Fibroblast of skin of left quadriceps (primary cell): ENCODE data around the gene CFAP97.
"Not testable (repeated sequence)": the region's sequence is repeated elsewhere in the genome, so short reads cannot be mapped to it uniquely, and the experiment has no call there.

Experiments
- DNase-seq, 2 experiments: peaks; one replicate each; pipeline ENCODE4 v3.0.0-alpha.2; 2013; ENCODE audit warnings: low read depth in 2 of 2

CFAP97 gene

DNA sequence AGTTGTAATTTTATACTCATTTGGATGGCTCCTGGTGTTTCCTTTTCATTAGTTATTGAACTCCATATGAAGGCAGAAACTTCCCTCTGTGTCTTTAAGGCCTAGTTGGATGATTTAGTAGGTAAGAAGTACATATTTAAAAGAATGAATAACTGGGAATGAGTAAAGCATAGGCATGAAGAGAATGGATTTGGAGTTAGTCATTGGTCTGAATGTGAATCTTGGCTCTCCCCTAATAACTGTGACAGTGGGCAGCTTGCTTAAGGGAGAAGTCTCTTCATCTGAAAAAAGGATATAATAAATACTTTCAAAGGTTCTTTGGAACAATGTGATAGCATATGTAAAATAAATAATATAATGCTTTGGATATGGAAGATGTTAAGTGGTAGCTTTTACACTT, 18.8 kb upstream of the CFAP97 start:
- DNase-seq: no peak

DNA sequence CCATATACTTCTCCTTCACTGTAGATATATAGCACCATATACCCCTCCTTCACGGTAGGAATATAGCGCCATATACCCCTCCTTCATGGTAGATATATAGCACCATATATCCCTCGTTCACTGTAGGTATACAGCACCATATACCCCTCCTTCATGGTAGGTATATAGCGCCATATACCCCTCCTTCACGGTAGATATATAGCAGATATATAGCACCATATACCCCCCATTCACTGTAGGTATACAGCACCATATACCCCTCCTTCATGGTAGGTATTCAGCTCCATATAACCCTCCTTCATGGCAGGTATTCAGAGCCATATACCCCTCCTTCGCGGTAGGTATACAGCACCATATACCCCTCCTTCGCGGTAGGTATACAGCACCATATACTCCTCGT, 18.1 kb upstream of the CFAP97 start:
- DNase-seq: no peak

DNA sequence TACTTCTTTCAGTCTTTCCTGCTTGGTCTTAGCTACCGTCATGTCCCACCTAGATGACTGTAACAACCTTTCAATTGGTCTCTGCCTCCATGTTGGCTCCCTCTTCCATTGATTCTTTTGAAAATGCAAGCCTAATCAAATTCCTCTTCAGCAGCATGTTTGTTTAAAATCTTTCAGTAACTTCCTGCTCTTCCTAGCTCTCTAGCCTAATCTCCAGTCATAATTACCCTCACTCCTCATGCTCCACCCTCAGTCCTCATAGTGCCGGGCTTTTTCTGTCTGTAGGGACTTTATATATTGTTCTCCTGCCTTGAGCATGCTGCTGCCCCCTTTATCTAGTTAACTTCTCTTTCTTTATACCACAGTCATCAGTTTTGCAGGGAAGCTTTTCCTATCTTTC, 17.7 kb upstream of the CFAP97 start:
- DNase-seq: no peak

DNA sequence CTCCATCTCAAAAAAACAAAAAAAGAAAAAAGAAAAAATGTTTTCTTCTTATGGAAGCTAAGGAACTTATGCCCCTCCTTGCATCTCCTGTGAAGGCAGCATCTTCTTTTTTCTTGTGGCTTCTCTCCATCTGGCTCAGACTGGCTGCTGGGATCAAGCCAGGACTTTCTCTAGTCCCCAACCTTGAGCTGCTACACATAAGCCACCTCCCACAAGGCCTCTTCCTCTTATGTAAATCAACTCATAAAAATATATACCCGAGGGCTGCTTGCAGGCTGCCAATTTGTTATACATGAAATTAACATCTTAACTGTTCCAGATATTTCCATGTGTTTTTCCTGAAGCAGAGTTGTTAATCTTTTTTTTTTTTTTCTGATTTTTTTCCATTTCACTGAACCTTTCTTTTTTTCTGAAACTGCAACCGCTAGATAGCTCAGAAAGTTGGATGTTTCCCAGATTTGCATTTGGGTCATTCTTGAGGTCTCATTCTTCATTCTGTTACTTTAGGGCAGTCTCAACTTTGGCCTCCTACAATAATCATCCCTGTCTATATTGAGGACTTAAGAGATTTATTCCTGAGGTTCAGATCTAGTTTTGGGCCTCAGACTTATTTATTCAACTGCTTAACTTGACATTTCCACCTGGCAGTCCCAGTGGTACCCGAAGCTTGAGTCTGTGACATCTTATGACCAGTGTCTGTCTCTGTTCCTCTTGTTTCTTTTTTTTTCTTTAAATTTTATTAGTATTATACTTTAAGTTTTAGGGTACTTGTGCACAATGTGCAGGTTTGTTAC, 15.9 kb upstream of the CFAP97 start:
- peak; percentile 82 for DNase-seq

DNA sequence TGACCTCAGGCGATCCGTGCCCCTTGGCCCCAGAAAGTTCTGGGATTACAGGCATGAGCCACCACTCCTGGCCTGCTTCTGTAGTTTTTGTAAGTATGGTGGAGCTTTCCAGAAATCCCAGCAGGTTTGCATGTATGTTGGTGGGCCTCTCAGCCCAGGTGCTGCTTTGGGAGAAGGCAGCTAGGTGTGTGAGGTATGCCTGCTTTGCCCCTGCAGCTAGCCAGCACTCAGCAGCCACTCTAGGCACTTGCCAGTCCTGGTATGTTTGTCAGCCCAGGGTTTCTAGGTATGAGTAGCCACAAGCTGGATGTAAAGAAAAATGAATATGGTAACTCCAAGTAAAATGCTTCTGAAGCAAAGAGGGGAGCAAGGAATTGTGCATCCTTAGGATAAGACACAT, 14.5 kb upstream of the CFAP97 start:
- no peak for DNase-seq

DNA sequence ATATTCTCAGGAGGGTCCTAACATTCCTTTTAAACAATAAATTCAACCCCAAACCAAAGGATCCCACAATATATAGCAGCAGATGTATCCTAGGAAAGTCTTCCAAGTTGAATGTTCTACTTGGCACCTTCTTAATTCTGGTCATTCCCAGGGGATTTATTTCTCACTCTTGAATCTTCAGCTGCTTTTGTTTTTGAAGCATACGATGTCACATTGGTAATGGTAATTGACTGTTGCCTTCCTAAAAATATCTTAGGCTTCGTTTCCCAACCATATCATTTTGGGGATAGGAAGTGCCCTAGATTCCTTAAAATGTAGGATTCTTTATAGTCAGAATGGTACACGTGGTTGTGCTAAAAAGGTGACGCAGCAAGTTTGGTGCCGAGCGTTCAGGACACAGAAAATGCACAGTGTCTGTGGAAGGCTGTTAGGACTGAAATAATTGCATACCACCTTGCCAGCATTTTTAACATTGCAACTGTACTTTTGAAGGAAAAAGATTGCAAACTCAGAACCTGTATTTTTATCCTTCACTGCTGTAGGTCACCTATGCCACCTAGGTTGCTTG, 13.7 kb upstream of the CFAP97 start:
- DNase-seq: no peak

DNA sequence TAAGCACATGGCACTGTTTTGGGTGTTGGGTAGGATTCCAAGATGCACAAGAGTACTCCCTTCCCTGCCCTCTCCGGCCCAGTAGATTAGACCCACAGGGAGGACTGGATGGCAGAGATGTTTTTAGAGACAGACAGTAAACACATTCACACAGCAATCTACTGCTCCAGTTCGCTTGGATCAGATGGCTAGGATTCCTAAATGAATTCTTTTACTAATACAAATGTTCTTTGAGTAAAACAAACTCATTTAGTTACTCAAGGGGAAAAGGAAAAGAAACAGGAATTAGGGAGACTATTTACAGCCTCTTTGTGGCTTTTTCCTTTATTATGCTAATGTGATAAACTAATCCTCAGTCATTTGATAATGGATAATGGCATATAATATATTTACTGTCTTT, 11.5 kb upstream of the CFAP97 start:
- no peak for DNase-seq

DNA sequence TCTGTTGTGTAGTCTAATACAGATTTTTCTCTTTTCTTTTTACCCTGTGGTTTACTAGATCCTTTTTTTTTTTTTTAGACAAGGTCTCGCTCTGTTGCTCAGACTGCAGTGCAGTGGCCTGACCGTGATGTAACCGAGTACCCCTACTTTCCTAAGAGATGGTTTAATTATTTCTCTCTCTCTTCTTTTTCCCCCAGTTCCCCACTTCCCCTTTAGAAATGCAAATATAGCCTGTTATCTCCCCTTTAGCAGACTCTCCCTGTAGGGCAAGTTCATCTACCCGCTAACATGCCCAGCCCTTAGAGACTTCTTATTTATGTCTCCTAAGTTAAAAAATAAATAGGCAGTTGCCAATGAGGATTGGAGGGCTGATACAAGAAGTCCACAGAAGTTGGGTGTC, 10.1 kb upstream of the CFAP97 start:
- DNase-seq: no peak

DNA sequence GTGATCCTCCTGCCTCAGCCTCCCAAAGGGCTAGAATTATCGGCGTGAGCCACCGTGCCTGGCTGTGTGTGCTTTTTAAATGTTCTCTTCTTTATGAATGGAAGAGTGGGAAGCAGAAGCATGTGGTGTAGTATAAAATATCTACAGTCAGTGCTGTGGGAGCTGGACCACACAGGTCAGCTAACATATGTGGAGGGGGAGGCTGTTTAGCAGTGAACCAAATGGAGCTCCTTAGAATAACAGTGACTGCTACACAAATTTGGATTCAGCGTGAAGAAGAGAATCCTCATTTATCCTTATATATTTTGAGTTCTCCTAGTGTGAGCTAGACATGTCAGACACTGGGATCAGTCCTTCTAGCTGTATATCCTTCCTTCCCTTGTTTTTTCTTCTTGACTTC, 8.8 kb upstream of the CFAP97 start:
- no peak for DNase-seq

DNA sequence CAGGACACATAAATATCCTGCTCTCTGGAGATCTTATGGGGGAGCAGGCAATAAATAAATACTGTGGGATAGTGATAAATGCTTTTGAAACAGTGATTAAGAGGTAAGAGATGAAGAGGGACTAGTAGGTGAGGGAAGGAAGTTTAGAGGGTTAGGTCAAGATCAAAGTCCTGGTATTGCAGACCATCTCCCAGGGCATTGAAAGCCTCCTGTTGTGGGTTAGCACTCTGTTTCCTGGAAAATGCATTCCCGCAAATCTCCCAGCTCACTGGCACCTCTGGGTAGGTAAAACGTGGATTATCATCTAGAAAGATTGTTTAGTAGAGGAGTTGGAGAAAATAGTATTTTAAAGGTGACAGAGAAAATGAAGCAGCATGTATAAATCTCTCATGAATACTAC, 7.8 kb upstream of the CFAP97 start:
- no peak for DNase-seq

DNA sequence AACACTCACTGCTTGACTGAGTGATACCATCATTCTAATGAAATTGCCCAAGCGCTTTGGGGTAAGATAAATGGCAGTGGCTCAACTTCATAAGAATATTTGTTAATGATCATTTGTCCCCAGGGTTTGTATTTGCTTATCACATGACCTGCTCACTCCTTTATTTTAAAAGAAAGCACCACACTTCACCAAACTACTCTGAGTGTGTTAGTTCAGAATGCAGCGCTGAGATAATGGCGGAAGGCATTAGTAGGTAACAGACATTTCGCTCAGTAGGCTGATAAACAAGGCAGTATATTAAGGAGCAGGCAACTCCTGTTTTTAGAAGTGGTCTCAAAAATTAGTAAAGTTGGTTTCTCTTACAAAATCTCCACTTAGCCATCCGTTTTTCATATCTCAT, 7.2 kb upstream of the CFAP97 start:
- DNase-seq: no peak

DNA sequence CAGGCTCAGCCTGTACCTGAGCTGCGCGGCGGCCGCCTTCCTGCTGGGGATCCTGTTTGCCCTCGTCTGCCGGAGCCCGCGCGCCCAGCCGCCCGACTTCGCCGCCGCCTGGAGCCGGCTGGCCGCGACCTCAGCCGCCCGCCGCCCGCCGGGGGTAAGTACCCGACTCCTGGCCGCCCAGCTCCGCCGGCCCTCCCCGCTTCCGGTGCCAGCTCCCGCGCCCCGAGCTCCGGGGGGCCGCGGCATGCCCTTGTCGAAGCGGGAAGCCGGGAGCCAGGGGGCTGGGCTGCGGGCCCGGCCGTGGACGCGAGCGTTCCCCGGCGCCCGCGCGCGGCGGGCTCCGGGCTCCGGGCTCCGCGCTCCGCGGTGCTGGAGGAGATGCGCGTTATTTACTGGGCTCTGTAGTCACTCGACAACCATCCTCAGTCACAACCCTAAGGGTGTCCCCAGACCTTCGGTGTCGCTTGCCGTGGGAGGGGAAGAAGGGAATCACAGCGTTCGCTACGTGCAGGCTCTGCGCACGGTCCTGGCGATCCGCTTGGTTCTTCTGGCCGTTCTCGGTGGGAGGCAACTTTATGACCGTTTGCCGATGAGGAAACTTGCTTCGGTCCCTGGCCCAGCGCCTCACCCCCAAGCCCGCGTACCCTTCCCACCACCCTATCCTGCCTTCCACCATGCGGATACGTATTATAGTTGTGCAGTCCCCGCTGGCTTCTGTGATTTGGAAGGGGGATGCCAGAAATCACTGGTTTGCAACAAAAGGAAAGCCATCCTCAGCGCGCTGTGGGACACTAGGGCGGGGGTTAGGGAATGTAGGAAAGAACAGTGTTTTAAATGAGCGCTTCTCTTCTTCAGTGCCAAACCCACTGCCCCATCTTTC, 6.5 kb upstream of the CFAP97 start:
- DNase-seq: no peak

DNA sequence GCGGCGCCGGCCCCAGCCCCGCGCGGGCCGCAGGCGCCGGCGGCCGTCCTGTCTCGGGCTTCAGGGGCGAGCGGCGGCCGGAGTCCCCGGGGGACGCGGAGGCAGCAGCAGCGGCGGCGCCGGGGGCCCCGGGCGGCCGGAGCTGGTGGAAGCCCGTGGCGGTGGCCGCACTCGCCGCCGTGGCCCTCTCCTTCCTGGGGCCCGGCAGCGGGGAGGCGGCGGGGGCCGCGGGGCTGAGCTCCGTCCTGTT, 6.0 kb upstream of the CFAP97 start:
- not testable (repeated sequence) for DNase-seq

DNA sequence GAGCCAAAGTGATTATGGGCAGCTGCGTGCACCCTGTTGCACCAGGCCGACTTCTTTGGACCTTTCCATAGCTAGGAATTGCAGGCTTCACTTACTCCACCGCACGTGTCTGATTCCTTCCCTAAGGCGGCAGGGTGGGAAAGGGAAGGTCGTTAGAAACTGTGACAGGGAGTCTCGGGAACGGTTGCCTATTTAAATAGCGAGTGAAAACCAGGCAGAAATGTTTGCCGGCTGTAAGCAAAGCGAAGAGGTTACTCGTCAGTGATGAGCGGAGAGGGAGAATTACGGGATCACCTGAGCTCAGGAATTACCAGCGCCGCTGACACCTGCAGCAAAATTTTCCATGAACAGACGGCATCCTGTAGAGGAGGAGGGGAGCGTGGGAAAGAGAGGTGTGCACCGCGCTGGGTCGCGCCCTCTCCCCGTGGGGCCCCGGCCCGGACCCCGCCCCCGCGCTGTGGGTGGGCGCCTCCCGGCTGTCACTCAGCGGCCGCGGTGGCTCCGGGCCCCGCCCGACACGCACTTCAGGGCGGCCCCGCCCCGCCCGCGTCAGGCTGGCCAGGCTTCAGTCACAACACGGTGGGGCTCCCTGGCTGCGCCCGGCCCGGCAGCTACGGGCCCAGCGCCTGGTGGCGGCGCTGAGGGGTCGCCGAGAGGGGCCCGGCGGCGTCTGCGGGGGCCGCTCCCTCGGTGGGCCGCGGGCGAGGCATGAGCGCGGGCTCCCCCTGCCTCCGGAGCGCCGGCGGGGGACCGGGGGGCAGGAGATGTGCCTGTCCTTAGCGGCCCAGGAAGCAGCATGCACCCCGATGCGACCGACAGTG, 5.4 kb upstream of the CFAP97 start, which contains the start of gene SNX25:
SNX25 (plus strand) TSS at position 568 of the 821 bp plus-strand sequence; CDS start at position 797, 229 bp downstream.
- DNase-seq: no peak

DNA sequence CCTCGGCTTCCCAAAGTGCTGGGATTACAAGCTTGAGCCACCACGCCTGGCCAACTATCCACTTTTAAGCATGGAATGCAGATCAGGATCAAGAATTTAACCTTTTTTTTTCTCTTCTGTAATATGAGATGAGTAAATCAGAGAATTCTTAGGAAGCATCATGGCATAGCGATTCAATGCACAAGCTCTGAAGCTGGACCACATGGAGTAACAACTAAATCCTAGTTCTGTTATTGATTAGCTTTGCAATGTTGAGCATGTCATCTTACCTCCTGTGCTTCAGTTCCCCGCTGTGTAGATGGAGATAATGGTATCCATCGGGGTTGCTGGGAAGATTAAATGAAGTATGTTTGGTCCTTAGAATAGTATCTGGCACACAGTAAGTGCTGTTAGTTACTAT, 3.7 kb upstream of the CFAP97 start:
- no peak for DNase-seq

DNA sequence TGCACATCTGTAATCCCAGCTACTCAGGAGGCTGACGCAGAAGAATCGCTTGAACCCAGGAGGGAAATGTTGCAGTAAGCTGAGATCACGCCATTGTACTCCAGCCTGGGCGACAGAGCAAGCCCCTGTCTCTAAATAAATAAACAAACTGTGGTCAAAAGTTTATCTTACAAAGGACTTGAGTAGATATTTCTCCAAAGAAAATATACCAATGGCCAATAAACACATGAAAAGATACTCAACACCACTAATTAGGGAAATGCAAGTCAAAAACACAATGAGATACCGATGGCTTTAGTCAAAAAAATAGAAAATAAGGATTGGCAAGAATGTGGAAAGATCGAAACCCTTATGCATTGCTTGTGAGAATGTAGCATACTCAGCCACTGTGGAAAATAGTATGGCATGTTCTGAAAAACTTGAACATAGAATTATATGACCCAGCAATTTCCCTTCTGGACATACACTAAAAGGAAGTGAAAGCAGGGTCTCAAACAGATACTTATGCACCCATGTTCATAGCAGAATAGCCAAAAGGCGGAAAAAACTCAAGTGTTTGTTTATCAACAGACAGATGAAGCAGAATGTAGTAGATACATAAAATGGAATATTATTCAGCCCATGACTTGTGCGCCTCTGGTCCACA, 2.0 kb upstream of the CFAP97 start:
- no peak for DNase-seq

DNA sequence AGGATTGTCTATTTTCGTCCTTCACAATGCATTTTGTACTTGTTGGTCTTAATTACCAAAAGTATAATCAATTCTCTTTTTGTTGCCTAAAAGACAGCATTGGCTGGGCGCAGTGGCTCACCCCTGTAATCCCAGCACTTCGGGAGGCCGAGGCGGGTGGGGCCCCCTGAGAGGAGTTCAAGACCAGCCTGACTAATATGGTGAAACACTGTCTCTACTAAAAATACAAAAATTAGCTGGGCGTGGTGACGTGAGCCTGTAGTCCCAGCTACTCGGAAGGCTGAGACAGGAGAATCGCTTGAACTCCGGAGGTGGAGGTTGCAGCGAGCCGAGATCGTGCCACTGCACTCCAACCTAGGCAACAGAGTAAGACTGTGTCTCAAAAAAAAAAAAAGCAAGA, 1.3 kb upstream of the CFAP97 start:
- DNase-seq: not testable (repeated sequence)

DNA sequence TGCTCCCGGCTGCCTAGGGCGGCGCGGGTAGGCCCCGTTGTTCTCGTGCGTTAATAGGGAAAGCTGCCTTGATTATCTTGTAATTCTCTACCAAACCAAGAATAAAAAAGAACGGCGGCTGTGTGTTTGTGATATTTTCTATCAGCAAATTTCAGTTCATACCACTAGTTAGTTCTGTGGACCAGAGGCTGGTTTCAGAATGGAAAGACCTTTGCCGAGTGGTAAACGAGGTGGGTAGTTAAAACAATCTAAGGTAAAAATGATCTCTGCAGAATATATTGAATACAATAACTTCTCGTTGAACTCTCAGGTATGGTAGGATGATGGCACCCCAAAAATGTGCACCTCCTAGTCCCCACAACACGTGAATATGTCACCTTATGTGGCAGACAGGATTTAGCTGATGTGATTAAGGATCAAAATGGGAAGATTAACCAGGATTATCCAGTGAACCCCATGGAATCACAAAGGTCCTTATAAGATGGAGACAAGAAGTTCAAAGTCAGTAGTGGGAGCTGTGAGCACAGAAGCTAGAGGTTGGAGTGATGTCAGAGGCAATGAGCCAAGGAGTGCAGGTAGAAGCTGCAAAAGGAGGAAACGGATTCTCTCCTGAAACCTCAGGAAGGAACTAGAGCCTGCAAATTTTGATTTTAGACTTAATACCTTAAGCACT, 574 bp upstream of the CFAP97 start:
- no peak for DNase-seq

DNA sequence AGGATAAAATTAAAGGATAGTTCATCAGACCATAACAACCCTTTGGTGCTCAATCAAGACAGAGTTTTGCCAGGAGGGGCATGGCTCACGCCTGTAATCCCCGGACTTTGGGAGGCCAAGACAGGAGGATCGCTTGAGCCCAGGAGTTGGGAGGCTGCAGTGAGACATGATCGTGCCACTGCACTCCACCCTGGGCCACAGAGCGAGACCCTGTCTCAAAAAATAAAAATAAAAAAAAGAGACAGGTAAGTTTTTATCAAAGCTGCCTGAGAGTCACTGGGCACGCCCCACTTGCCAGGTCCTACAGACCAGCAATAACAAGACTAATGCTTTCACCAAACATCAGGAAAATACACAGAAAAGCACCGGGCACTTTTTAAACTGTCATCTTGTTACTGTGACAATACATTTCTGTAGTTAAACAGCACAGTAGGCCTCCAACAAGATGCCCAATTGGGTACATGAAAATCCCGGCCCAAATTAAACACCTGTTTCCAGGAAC, 765 bp downstream of the CFAP97 start:
- DNase-seq: no peak

DNA sequence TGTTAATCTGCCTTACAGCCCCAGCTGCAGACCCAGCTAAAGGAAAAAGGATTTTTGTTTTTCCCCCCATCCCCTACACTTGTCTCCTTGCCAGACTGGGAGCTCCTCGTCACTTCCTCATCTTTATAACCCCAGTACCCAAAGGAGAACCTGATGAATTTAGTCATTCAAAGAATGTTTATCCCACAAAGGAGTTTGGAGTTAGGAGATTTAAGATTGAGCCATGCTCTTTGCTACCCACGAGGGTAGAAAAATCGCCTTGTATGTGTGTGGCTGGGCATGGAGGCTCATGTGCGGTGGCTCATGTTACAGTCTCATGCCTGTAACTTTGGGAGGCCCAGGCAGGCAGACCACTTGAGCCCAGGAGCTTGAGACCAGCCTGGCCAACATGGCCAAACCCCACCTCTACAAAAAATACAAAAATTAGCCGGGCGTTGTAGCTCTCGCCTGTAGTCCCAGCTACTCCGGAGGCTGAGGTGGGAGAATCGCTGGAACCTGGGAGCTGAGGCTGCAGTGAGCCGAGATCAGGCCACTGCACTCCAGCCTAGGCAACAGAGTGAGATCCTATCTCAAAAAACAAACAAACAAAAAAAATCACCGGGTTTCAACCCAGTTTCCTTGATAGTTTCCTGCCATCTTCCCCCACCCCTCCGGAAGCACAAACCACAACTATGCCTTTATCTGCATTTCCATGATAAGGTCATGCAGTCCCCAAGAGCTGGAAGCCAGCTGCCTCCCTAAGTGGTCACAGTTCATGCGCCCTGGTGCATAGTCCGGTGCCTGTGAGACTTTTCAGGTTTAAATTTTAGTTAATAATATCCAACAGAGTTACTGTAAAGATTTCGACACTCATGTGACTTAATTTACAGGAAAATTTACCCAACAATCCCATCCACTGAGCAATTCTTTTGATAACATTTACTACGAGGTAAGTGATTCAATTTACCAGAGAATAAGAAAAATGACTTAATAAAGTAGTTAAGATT, 1.5 kb downstream of the CFAP97 start:
- no peak for DNase-seq
